Measurements from ENCODE around the gene SPPL2A.

The SPPL2A gene

DNA sequence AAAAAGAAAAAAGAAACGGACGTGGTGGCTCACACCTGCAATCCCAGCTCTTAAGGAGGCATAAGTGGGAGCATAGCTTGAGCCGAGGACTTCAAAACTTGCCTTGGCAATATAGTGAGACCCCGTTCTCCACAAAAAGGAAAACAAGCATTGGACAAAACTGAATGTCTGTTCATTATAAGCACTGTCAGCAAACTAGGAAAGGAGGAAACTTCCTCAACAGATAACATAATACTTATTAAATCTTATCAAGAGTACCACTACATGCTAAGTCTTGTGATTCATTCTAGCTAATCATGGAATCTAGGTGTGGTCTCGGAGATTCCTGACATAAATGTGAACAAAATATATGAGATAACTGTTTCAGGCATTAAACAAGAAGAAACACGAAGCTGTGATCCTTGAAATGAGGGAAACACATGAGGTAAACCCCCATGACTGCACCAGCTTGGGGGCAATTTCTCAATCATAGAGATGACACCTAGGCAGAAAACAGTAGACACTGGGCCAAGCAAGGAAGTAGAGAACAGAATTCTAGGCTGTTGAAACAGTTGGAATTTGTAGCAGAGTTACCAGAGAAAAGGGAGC is 112.3 kb downstream of the SPPL2A start:
- DNase-seq (ENCODE audit: low spot score) = no peak
- peaks cover 90% of the 10 kb centered on the region for H3K36me3 ChIP-seq (ENCODE audit: low read depth)
- peak; percentile 63 for ATAC-seq (ENCODE audit: low read depth)
- H3K4me3 ChIP-seq (ENCODE audit: severe bottlenecking) = no peak overlapping the region
- H3K27ac ChIP-seq (ENCODE audit: poor library complexity, severe bottlenecking) = peak overlapping the region; percentile 24
- H3K27me3 ChIP-seq (ENCODE audit: insufficient read depth, poor library complexity, severe bottlenecking) = no peaks in the 10 kb centered on the region
- no peak for TF ChIP-seq CTCF (IDR thresholded peaks at IDR 0.05; ENCODE audit: poor library complexity, severe bottlenecking)
- H3K4me1 ChIP-seq (ENCODE audit: insufficient read depth, poor library complexity, severe bottlenecking) = no peaks in the 10 kb centered on the region
- H3K9me3 ChIP-seq (ENCODE audit: severe bottlenecking) = no peaks in the 10 kb centered on the region

DNA sequence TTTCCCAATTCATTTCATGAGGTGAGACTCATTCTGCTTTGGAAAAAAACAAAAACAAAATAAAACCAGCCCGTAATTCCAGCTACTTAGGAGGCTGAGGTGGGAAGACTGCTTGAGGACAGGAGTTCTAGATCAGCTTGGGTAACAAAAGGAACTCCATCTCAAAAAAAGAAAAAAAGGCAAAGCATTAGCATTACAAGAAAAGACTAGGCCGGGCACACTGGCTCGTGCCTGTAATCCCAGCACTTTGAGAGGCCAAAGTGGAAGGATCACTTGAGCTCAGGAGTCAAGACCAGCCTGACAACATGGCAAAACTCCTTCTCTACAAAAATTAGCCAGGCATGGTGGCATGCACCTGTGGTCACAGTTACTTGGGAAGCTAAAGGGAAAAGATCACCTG is 112.8 kb downstream of the SPPL2A start:
- Histone ChIP-seq H3K27me3 (ENCODE audit: insufficient read depth, poor library complexity, severe bottlenecking) (no peaks in the 10 kb centered on the region), H3K27ac (ENCODE audit: poor library complexity, severe bottlenecking) (peak overlapping the region; percentile 24), H3K4me3 (ENCODE audit: severe bottlenecking) (no peak overlapping the region), H3K36me3 (ENCODE audit: low read depth) (peaks cover 90% of the 10 kb centered on the region), H3K9me3 (ENCODE audit: severe bottlenecking) (no peaks in the 10 kb centered on the region), H3K4me1 (ENCODE audit: insufficient read depth, poor library complexity, severe bottlenecking) (no peaks in the 10 kb centered on the region)
- no peak for ATAC-seq (ENCODE audit: low read depth)
- TF ChIP-seq CTCF (IDR thresholded peaks at IDR 0.05; ENCODE audit: poor library complexity, severe bottlenecking) = no peak
- no peak for DNase-seq (ENCODE audit: low spot score)

Measured in RWPE2 (cell line).